Heart left ventricle (tissue), 16 donors: ENCODE data around the gene ZFAND6. TPM values are rescaled to one million over a fixed set of nuclear protein-coding genes. Genes with fewer than 3 reads are reported as not detected.

Experiments
- ATAC-seq, 4 donors: fragments of 200-7000 bp; cut with Tn5 transposase; one replicate each; pipeline ENCODE4 v1.9.1; 2020 to 2022; ENCODE audit warnings: moderate library complexity in 4 of 4, mild to moderate bottlenecking in 3 of 4, moderate number of reproducible peaks in 1 of 4
- DNase-seq, 5 donors: peaks; one replicate each; pipeline ENCODE4 v3.0.0-alpha.2; 2020
- H3K27ac ChIP-seq, 12 donors: fragments of 200-600 bp; sonication (generic) in 4 of 12; one replicate each; pipeline versions ENCODE4 v1.5.0 to v1.8.0; 2016 to 2022; ENCODE audit warnings: mild to moderate bottlenecking in 2 of 12
- H3K27me3 ChIP-seq, 9 donors: fragments of 200-600 bp; sonication (generic) in 2 of 9; one replicate each; pipeline versions ENCODE4 v1.5.1 to v1.8.0; 2016 to 2022; ENCODE audit warnings: mild to moderate bottlenecking in 3 of 9
- H3K36me3 ChIP-seq, 9 donors: fragments of 200-600 bp; sonication (generic) in 2 of 9; one replicate each; pipeline versions ENCODE4 v1.5.0 to v1.8.0; 2018 to 2022; ENCODE audit warnings: mild to moderate bottlenecking in 2 of 9
- H3K4me1 ChIP-seq, 12 donors: fragments of 200-600 bp; sonication (generic) in 4 of 12; one replicate each; pipeline versions ENCODE4 v1.5.0 to v1.8.0; 2016 to 2022; ENCODE audit warnings: mild to moderate bottlenecking in 3 of 12
- H3K4me3 ChIP-seq, 12 donors: fragments of 200-600 bp; sonication (generic) in 4 of 12; one replicate each; pipeline versions ENCODE4 v1.5.0 to v1.8.0; 2017 to 2022; ENCODE audit warnings: mild to moderate bottlenecking in 9 of 12, moderate library complexity in 4 of 12
- H3K9me3 ChIP-seq, 12 donors: fragments of 200-600 bp; sonication (generic) in 4 of 12; one replicate each; pipeline versions ENCODE4 v1.5.0 to v1.8.0; 2016 to 2022; ENCODE audit warnings: mild to moderate bottlenecking in 1 of 12
- CTCF ChIP-seq, 12 donors: fragments of 200-600 bp; sonication (generic) in 4 of 12; IDR thresholded peaks; one replicate each; pipeline versions ENCODE4 v1.5.0 to v1.8.0; 2018 to 2022; ENCODE audit warnings: antibody characterized with exemption in 12 of 12, mild to moderate bottlenecking in 5 of 12
- POLR2A ChIP-seq, 2 donors: fragments of 450-650 bp; IDR thresholded peaks; one replicate each; pipeline ENCODE4 v1.6.1; 2017; ENCODE audit warnings: antibody characterized with exemption in 2 of 2, mild to moderate bottlenecking in 2 of 2, moderate library complexity in 2 of 2
- WGBS, 4 donors: extraction: QIAGEN DNeasy Blood & Tissue Kit in 2 of 4; methylation state at CpG; one replicate each; pipeline versions ENCODE4 v1.1.5 to v1.1.7; 2013 to 2018; 5-methylcytosine and 5-hydroxymethylcytosine counted together
- intact Hi-C, 10 donors: fragments of 100-400 bp; cut with DNase I; formaldehyde crosslinking; loops; one replicate each; pipeline versions ENCODE4 v1.11.1 to v1.14.2; 2022
- polyA plus RNA-seq, 2 donors: library from polyadenylated mRNA; stranded (reverse); fragments of 200-250 nt; gene quantifications; one replicate each; pipeline ENCODE4 v1.2.3, GENCODE V29; 2013
- total RNA-seq, 9 donors: library from RNA; depleted of rRNA in 2 of 9; stranded (reverse); fragments of >200 nt in 2 of 9; fragmentation: NEBNext Ultra II Directional in 3 of 9; extraction: Animal tissue kit (Norgen Biotek cat#: 25700) in 3 of 9; gene quantifications; one replicate each; pipeline versions ENCODE4 v1.1.0 to v1.2.4, GENCODE V29; 2016 to 2023
- donor health status: ischemic (EF 13 %, LVEDD 7.1; RV severe dilation, severe dysfunction).
- donor health status: healthy with polysubstance abuse.
- donor health status: DM: no; HTN: yes; CAD: no.
- donor health status: DM: no; HTN: no; CAD: no.
- donor health status: ischemic (EF 25% LVEDD 6.9; RV normal size, moderate dysfunction).
- donor health status: ischemic (EF 25% LVEDD 5.7; RV mildly dilated, moderate dysfunction).
- donor health status: healthy.
- donor health status: DM: yes; HTN: yes; CAD: no.
- donor health status: ischemic (EF 35%, LVEDD 5.7; RV mildly dilated, moderate dysfunction).
- donor health status: nonischemic (EF 11% LVEDD 7.7; RV severe dilation, severe dysfunction).
- donor health status: DM: yes; HTN: yes; CAD: no.
- donor health status: PGD.
- donor health status: ischemic (EF 29% LVEDD 5.4; RV normal size, mild dysfunction).
- donor health status: nonischemic (EF 23%, LVEDD 6.1; RV moderate dilation, normal function).

ZFAND6 gene
- total and polyA plus RNA-seq, 11 donors, result 43.4 to 105 (median 79.9) TPM

DNA sequence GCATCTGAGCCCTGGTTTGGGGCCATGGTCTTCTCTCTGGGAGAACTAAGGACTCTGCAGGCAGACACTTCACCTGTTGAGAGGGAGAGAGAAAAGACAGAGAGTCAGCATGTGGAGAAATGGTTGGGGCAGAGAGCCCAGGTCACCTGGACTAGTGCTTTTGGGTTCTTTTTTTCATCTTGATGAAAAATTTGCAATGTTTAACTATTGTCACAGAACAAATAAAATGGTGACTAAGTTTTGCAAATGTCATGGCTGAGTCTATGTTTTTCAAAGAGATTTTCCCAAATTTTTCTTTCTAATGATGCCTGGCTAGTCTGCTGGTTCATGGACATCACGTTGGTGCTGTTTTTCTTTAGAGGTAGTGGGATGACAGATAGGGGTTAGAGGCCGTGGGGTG is 111.1 kb downstream of the ZFAND6 start:
- H3K9me3 ChIP-seq, result no peaks in the 10 kb centered on the region
- TF ChIP-seq POLR2A (IDR thresholded peaks at IDR 0.05), result no peak
- no peak for TF ChIP-seq CTCF (IDR thresholded peaks at IDR 0.05)
- ATAC-seq (no peak), DNase-seq (no peak)
- H3K36me3 ChIP-seq, result peaks cover 0 to 12% (median 0%) of the 10 kb centered on the region in 9 donors
- H3K4me1 ChIP-seq, result peaks cover 0 to 12% (median 0%) of the 10 kb centered on the region in 12 donors
- no peaks in the 10 kb centered on the region for H3K27me3 ChIP-seq
- H3K4me3 ChIP-seq, result no peak overlapping the region
- no peak overlapping the region for H3K27ac ChIP-seq
- WGBS, 4 donors, result 91 to 96% (median 92%) methylated on average over 2 of the region's 2 CpGs
- intact Hi-C loops, result loop anchor here in 7 of 10 donors (5.0 to 10.0 kb wide), 3 partner anchors 276 to 788 kb away; partner anchors contain the start of gene MTHFS (in 3 of the 7)

GRCh38 chr15:80171787-80172186 is 112.3 kb downstream of the ZFAND6 start:
- Histone ChIP-seq H3K4me3 (no peak overlapping the region), H3K27me3 (no peaks in the 10 kb centered on the region), H3K36me3 (peaks cover 0 to 12% (median 0%) of the 10 kb centered on the region in 9 donors), H3K27ac (no peak overlapping the region), H3K9me3 (no peaks in the 10 kb centered on the region), H3K4me1 (peaks cover 0 to 12% (median 0%) of the 10 kb centered on the region in 12 donors)
- TF ChIP-seq POLR2A (IDR thresholded peaks at IDR 0.05), result no peak
- ATAC-seq (no peak), DNase-seq (no peak)
- WGBS, 4 donors, result 75 to 81% (median 80%) methylated on average over 4 of the region's 4 CpGs
- intact Hi-C loops, result loop anchor here in 7 of 10 donors (2.0 to 10.0 kb wide), 4 partner anchors 277 to 791 kb away; partner anchors contain the start of gene MTHFS (in 3 of the 7)

DNA sequence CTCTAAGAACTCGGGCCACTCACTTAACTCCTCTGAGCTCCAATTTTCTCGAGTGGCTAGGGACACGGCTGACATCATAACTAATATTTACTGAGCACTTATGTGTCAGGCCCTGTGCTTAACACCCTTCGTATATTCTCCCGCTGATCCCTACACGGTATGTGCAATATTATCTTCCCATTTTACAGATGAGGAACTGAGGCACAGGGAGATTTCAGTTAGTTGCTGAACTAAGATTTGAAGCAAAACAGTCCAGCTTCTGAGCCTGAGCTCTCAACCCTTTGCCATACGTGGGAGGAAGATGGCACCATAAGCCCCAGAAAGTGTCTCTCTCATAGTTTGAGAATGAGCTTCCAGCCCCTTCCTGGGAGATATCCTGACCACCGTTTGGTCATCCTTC is 112.9 kb downstream of the ZFAND6 start:
- intact Hi-C loops, result loop anchor here in 7 of 10 donors (2.0 to 10.0 kb wide), 4 partner anchors 278 to 792 kb away; partner anchors contain the start of gene MTHFS (in 3 of the 7)
- no peaks in the 10 kb centered on the region for H3K9me3 ChIP-seq
- no peak for TF ChIP-seq POLR2A (IDR thresholded peaks at IDR 0.05)
- TF ChIP-seq CTCF (IDR thresholded peaks at IDR 0.05), result no peak
- ATAC-seq, result no peak
- no peak overlapping the region for H3K27ac ChIP-seq
- DNase-seq, result no peak
- peaks cover 0 to 12% (median 0%) of the 10 kb centered on the region in 12 donors for H3K4me1 ChIP-seq
- WGBS, 4 donors, result 74 to 89% (median 78%) methylated on average over 8 of the region's 8 CpGs
- H3K36me3 ChIP-seq, result peaks cover 0 to 13% (median 0%) of the 10 kb centered on the region in 9 donors
- no peak overlapping the region for H3K4me3 ChIP-seq
- no peaks in the 10 kb centered on the region for H3K27me3 ChIP-seq

GRCh38 chr15:80173022-80173759 is 113.7 kb downstream of the ZFAND6 start:
- intact Hi-C loops, result loop anchor here in 7 of 10 donors (2.0 to 10.0 kb wide), 4 partner anchors 278 to 792 kb away; partner anchors contain the start of gene MTHFS (in 3 of the 7)
- H3K27ac ChIP-seq, result no peak overlapping the region
- peak; percentile 45 to 72 (median 62) for TF ChIP-seq CTCF (IDR thresholded peaks at IDR 0.05)
- no peak for TF ChIP-seq POLR2A (IDR thresholded peaks at IDR 0.05)
- no peaks in the 10 kb centered on the region for H3K9me3 ChIP-seq
- DNase-seq, result peak in 3 of 5 donors; percentile 48 to 52 (median 49)
- peaks cover 0 to 12% (median 0%) of the 10 kb centered on the region in 12 donors for H3K4me1 ChIP-seq
- H3K4me3 ChIP-seq, result no peak overlapping the region
- ATAC-seq, result peak; percentile 42 to 77 (median 54)
- no peaks in the 10 kb centered on the region for H3K27me3 ChIP-seq
- 69 to 74% (median 72%) methylated on average over 7 to 10 of the region's 10 CpGs for WGBS, 4 donors
- peaks cover 0 to 15% (median 0%) of the 10 kb centered on the region in 9 donors for H3K36me3 ChIP-seq
